NCI-H2171 treated with DMSO at 0.1 percent for 48 hours (cell line): ENCODE results near the gene DIP2C.
"Not testable (repeated sequence)": the region's sequence is repeated elsewhere in the genome, so short reads cannot be mapped to it uniquely, and the experiment has no call there.

Source experiments
- DNase-seq: peaks from one replicate; lab custom pipeline; 2025; lab: John Stamatoyannopoulos, UW

Gene DIP2C

GRCh38 chr10:517872-518475 is 171.5 kb downstream of the DIP2C start:
- no peak for DNase-seq

GRCh38 chr10:517241-517830 is 172.1 kb downstream of the DIP2C start:
- DNase-seq: peak; percentile 47

- DNase-seq: no peak
Measured at GRCh38 chr10:516764-517163, 172.7 kb downstream of the DIP2C start.

- no peak for DNase-seq
Measured at GRCh38 chr10:515674-516073, 173.8 kb downstream of the DIP2C start.

GRCh38 chr10:514137-514671 is 175.3 kb downstream of the DIP2C start:
- DNase-seq: peak; percentile 49

GRCh38 chr10:513393-513792 is 176.1 kb downstream of the DIP2C start:
- no peak for DNase-seq

GRCh38 chr10:512661-513060 is 176.8 kb downstream of the DIP2C start:
- DNase-seq: not testable (repeated sequence)

- DNase-seq: no peak
Measured at GRCh38 chr10:511849-512191, 177.6 kb downstream of the DIP2C start.

- DNase-seq: peak; percentile 75
Measured at GRCh38 chr10:511101-511848, 178.2 kb downstream of the DIP2C start.

- DNase-seq: peak; percentile 61
Measured at GRCh38 chr10:510415-510881, 179.0 kb downstream of the DIP2C start.

GRCh38 chr10:509361-510102 is 179.9 kb downstream of the DIP2C start:
- no peak for DNase-seq

GRCh38 chr10:508726-509125 is 180.7 kb downstream of the DIP2C start:
- no peak for DNase-seq

- DNase-seq: no peak
Measured at GRCh38 chr10:507908-508444, 181.5 kb downstream of the DIP2C start.

- no peak for DNase-seq
Measured at GRCh38 chr10:507355-507699, 182.1 kb downstream of the DIP2C start.

GRCh38 chr10:506451-507354 is 182.8 kb downstream of the DIP2C start:
- no peak for DNase-seq

GRCh38 chr10:505419-505818 is 184.0 kb downstream of the DIP2C start:
- DNase-seq: no peak

- DNase-seq: no peak
Measured at GRCh38 chr10:504806-505205, 184.7 kb downstream of the DIP2C start.

- DNase-seq: no peak
Measured at GRCh38 chr10:504121-504611, 185.3 kb downstream of the DIP2C start.

GRCh38 chr10:501596-501995 is 187.9 kb downstream of the DIP2C start:
- peak; percentile 11 for DNase-seq

GRCh38 chr10:500876-501275 is 188.6 kb downstream of the DIP2C start:
- DNase-seq: no peak

GRCh38 chr10:499991-500390 is 189.5 kb downstream of the DIP2C start:
- DNase-seq: peak; percentile 29
